Activated CD4-positive, alpha-beta T cell treated with anti-CD3 and anti-CD28 coated beads, Interleukin-2, amount 10 ng/mL, durations not matched to agents 7 days and 5 days (primary cell): ENCODE data around the gene NEDD4L. TPM values are rescaled to one million over a fixed set of nuclear protein-coding genes. Genes with fewer than 3 reads are reported as not detected.
"Not testable (repeated sequence)": the region's sequence is repeated elsewhere in the genome, so short reads cannot be mapped to it uniquely, and the experiment has no call there.

ENCODE experiments used
- CTCF ChIA-PET: fragments of 350-600 bp; sonication (Branson Sonifier 250); formaldehyde crosslinking; loops from one replicate; lab custom pipeline; 2021; ENCODE audit warnings: antibody characterized with exemption; lab: Charles Lee
- POLR2A ChIA-PET: fragments of 350-600 bp; sonication (Branson Sonifier 250); formaldehyde crosslinking; loops from one replicate; lab custom pipeline; 2021; ENCODE audit warnings: antibody characterized with exemption; lab: Charles Lee
- DNase-seq: peaks from one replicate; pipeline ENCODE4 v3.0.0-alpha.2; 2020
- H3K27ac Mint-ChIP-seq: one replicate; pipeline ENCODE4 v1.8.0; 2021; ENCODE audit warnings: mild to moderate bottlenecking, moderate library complexity, mixed read lengths
- H3K27me3 Mint-ChIP-seq: one replicate; pipeline ENCODE4 v1.8.0; 2021; ENCODE audit warnings: mixed read lengths
- H3K36me3 Mint-ChIP-seq: one replicate; pipeline ENCODE4 v1.8.0; 2021; ENCODE audit warnings: low read depth, mixed read lengths
- H3K4me1 Mint-ChIP-seq: one replicate; pipeline ENCODE4 v1.8.0; 2021; ENCODE audit warnings: mixed read lengths
- H3K4me3 Mint-ChIP-seq: one replicate; pipeline ENCODE4 v1.8.0; 2021; ENCODE audit warnings: mild to moderate bottlenecking, moderate library complexity, mixed read lengths
- H3K9me3 Mint-ChIP-seq: one replicate; pipeline ENCODE4 v1.8.0; 2021; ENCODE audit warnings: mixed read lengths
- total RNA-seq, 2 experiments: library from RNA; stranded (reverse); gene quantifications; one replicate each; pipeline ENCODE4 v1.2.3, GENCODE V29; 2021

Gene NEDD4L
- total RNA-seq, 2 experiments from 2014 or later, result 5.6 to 8.1 TPM

- H3K36me3 Mint-ChIP-seq, result no peaks in the 10 kb centered on the region
- no peaks in the 10 kb centered on the region for H3K4me1 Mint-ChIP-seq
- H3K27ac Mint-ChIP-seq, result no peak overlapping the region
- CTCF ChIA-PET, result interaction anchor here (0.9 kb wide), 1 partner anchor 12 kb away, joined by 3 read pairs; no protein-coding TSS in a partner anchor
- H3K27me3 Mint-ChIP-seq, result no peaks in the 10 kb centered on the region
- H3K9me3 Mint-ChIP-seq, result no peaks in the 10 kb centered on the region
- DNase-seq, result no peak
- POLR2A ChIA-PET, result no interaction called here
- H3K4me3 Mint-ChIP-seq, result no peak overlapping the region
Measured at GRCh38 chr18:58373481-58373880, 329.5 kb downstream of the NEDD4L start.

GRCh38 chr18:58375051-58375450 lies 331.0 kb downstream of the NEDD4L start:
- H3K27me3 Mint-ChIP-seq, result no peaks in the 10 kb centered on the region
- no peak for DNase-seq
- H3K4me1 Mint-ChIP-seq, result no peaks in the 10 kb centered on the region
- H3K27ac Mint-ChIP-seq, result no peak overlapping the region
- H3K4me3 Mint-ChIP-seq, result no peak overlapping the region
- H3K36me3 Mint-ChIP-seq, result no peaks in the 10 kb centered on the region
- ChIA-PET CTCF (no interaction called here), POLR2A (no interaction called here)
- no peaks in the 10 kb centered on the region for H3K9me3 Mint-ChIP-seq

- H3K9me3 Mint-ChIP-seq, result no peaks in the 10 kb centered on the region
- CTCF ChIA-PET, result no interaction called here
- DNase-seq, result no peak
- H3K27me3 Mint-ChIP-seq, result no peaks in the 10 kb centered on the region
- no peak overlapping the region for H3K4me3 Mint-ChIP-seq
- H3K27ac Mint-ChIP-seq, result no peak overlapping the region
- POLR2A ChIA-PET, result no interaction called here
- no peaks in the 10 kb centered on the region for H3K36me3 Mint-ChIP-seq
- H3K4me1 Mint-ChIP-seq, result no peaks in the 10 kb centered on the region
Measured at GRCh38 chr18:58378411-58379379, 334.7 kb downstream of the NEDD4L start.

- Mint-ChIP-seq H3K27me3 (no peaks in the 10 kb centered on the region), H3K9me3 (no peaks in the 10 kb centered on the region), H3K4me3 (no peak overlapping the region), H3K36me3 (no peaks in the 10 kb centered on the region), H3K27ac (no peak overlapping the region), H3K4me1 (no peaks in the 10 kb centered on the region)
- no peak for DNase-seq
- POLR2A ChIA-PET, result no interaction called here
- CTCF ChIA-PET, result interaction anchor here (0.6 kb wide), 1 partner anchor 29 kb away, joined by 3 read pairs; no protein-coding TSS in a partner anchor
Measured at GRCh38 chr18:58379443-58379842, 335.4 kb downstream of the NEDD4L start.

GRCh38 chr18:58380113-58380512 lies 336.1 kb downstream of the NEDD4L start:
- H3K4me3 Mint-ChIP-seq, H3K27ac Mint-ChIP-seq, H3K27me3 Mint-ChIP-seq, H3K9me3 Mint-ChIP-seq, H3K36me3 Mint-ChIP-seq, POLR2A ChIA-PET, DNase-seq, H3K4me1 Mint-ChIP-seq: not testable (repeated sequence)
- CTCF ChIA-PET, result interaction anchor here (0.6 kb wide), 1 partner anchor 30 kb away, joined by 3 read pairs; no protein-coding TSS in a partner anchor

GRCh38 chr18:58381676-58382411 lies 337.8 kb downstream of the NEDD4L start:
- Mint-ChIP-seq H3K27ac (no peak overlapping the region), H3K9me3 (no peaks in the 10 kb centered on the region), H3K27me3 (no peaks in the 10 kb centered on the region), H3K4me1 (no peaks in the 10 kb centered on the region), H3K4me3 (no peak overlapping the region), H3K36me3 (no peaks in the 10 kb centered on the region)
- ChIA-PET CTCF (no interaction called here), POLR2A (no interaction called here)
- no peak for DNase-seq

- ChIA-PET POLR2A (no interaction called here), CTCF (no interaction called here)
- Mint-ChIP-seq H3K27ac (no peak overlapping the region), H3K4me1 (no peaks in the 10 kb centered on the region), H3K36me3 (no peaks in the 10 kb centered on the region), H3K27me3 (no peaks in the 10 kb centered on the region), H3K9me3 (no peaks in the 10 kb centered on the region), H3K4me3 (no peak overlapping the region)
- no peak for DNase-seq
Measured at GRCh38 chr18:58382446-58382845, 338.4 kb downstream of the NEDD4L start.

- Mint-ChIP-seq H3K36me3 (no peaks in the 10 kb centered on the region), H3K4me3 (no peak overlapping the region), H3K9me3 (no peaks in the 10 kb centered on the region), H3K27ac (no peak overlapping the region), H3K27me3 (no peaks in the 10 kb centered on the region), H3K4me1 (no peaks in the 10 kb centered on the region)
- ChIA-PET POLR2A (no interaction called here), CTCF (no interaction called here)
- no peak for DNase-seq
Measured at GRCh38 chr18:58385472-58385871, 341.4 kb downstream of the NEDD4L start.

- CTCF ChIA-PET, result no interaction called here
- POLR2A ChIA-PET, result no interaction called here
Measured at GRCh38 chr18:58386780-58387179, 342.8 kb downstream of the NEDD4L start.

GRCh38 chr18:58387716-58388115 lies 343.7 kb downstream of the NEDD4L start:
- H3K4me3 Mint-ChIP-seq, result no peak overlapping the region
- ChIA-PET CTCF (no interaction called here), POLR2A (no interaction called here)
- no peak for DNase-seq
- H3K9me3 Mint-ChIP-seq, result no peaks in the 10 kb centered on the region
- no peaks in the 10 kb centered on the region for H3K36me3 Mint-ChIP-seq
- H3K27me3 Mint-ChIP-seq, result no peaks in the 10 kb centered on the region
- no peak overlapping the region for H3K27ac Mint-ChIP-seq
- H3K4me1 Mint-ChIP-seq, result no peaks in the 10 kb centered on the region

More at GRCh38 chr18:58386780-58387179, 342.8 kb downstream of the NEDD4L start:
- H3K4me1 Mint-ChIP-seq, result no peaks in the 10 kb centered on the region
- no peaks in the 10 kb centered on the region for H3K27me3 Mint-ChIP-seq
- H3K27ac Mint-ChIP-seq, result no peak overlapping the region
- no peaks in the 10 kb centered on the region for H3K36me3 Mint-ChIP-seq
- no peak for DNase-seq
- no peak overlapping the region for H3K4me3 Mint-ChIP-seq
- no peaks in the 10 kb centered on the region for H3K9me3 Mint-ChIP-seq

GRCh38 chr18:58388736-58389135 lies 344.7 kb downstream of the NEDD4L start:
- no peak overlapping the region for H3K4me3 Mint-ChIP-seq
- H3K27ac Mint-ChIP-seq, result no peak overlapping the region
- CTCF ChIA-PET, result no interaction called here
- no peaks in the 10 kb centered on the region for H3K36me3 Mint-ChIP-seq
- no peaks in the 10 kb centered on the region for H3K4me1 Mint-ChIP-seq
- DNase-seq, result no peak
- POLR2A ChIA-PET, result no interaction called here
- no peaks in the 10 kb centered on the region for H3K27me3 Mint-ChIP-seq
- H3K9me3 Mint-ChIP-seq, result no peaks in the 10 kb centered on the region

GRCh38 chr18:58389745-58390144 lies 345.7 kb downstream of the NEDD4L start:
- ChIA-PET CTCF (no interaction called here), POLR2A (no interaction called here)
- H3K9me3 Mint-ChIP-seq, result no peaks in the 10 kb centered on the region
- no peak overlapping the region for H3K4me3 Mint-ChIP-seq
- H3K27ac Mint-ChIP-seq, result no peak overlapping the region
- no peaks in the 10 kb centered on the region for H3K36me3 Mint-ChIP-seq
- no peaks in the 10 kb centered on the region for H3K27me3 Mint-ChIP-seq
- no peaks in the 10 kb centered on the region for H3K4me1 Mint-ChIP-seq
- no peak for DNase-seq

GRCh38 chr18:58390399-58390798 lies 346.4 kb downstream of the NEDD4L start:
- no peaks in the 10 kb centered on the region for H3K4me1 Mint-ChIP-seq
- H3K27ac Mint-ChIP-seq, result no peak overlapping the region
- POLR2A ChIA-PET, result no interaction called here
- no peaks in the 10 kb centered on the region for H3K9me3 Mint-ChIP-seq
- H3K36me3 Mint-ChIP-seq, result no peaks in the 10 kb centered on the region
- no peaks in the 10 kb centered on the region for H3K27me3 Mint-ChIP-seq
- no peak overlapping the region for H3K4me3 Mint-ChIP-seq
- CTCF ChIA-PET, result no interaction called here
- no peak for DNase-seq
